Lung (tissue), 12 donors: ENCODE measurements around the gene RALGPS1. TPM values are rescaled to one million over a fixed set of nuclear protein-coding genes. Genes with fewer than 3 reads are reported as not detected.

Source experiments
- ATAC-seq: fragments of 200-7000 bp; cut with Tn5 transposase; one replicate; pipeline ENCODE4 v1.9.1; 2020; ENCODE audit warnings: moderate number of reproducible peaks; ENCODE audit not compliant: insufficient read depth, low FRiP score
- DNase-seq, 3 donors: peaks; one replicate each; pipeline ENCODE4 v3.0.0-alpha.2; 2013 to 2017
- H3K27ac ChIP-seq, 2 donors: one replicate each; pipeline ENCODE4 v1.5.1; 2013; ENCODE audit warnings: mild to moderate bottlenecking in 2 of 2, moderate library complexity in 2 of 2, control low read depth in 1 of 2, inconsistent platforms in 1 of 2, low read depth in 1 of 2, low read length in 1 of 2
- H3K27me3 ChIP-seq, 3 donors: one replicate each; pipeline ENCODE4 v1.5.1; 2013; ENCODE audit warnings: low read length in 2 of 3; ENCODE audit not compliant: control insufficient read depth in 3 of 3, insufficient read depth in 3 of 3
- H3K36me3 ChIP-seq, 4 donors: one replicate each; pipeline ENCODE4 v1.5.1; 2013; ENCODE audit warnings: low read length in 4 of 4, mild to moderate bottlenecking in 1 of 4, moderate library complexity in 1 of 4; ENCODE audit not compliant: control insufficient read depth in 4 of 4, insufficient read depth in 4 of 4
- H3K4me1 ChIP-seq, 5 donors: one replicate each; pipeline ENCODE4 v1.5.1; 2013; ENCODE audit warnings: low read length in 5 of 5, mild to moderate bottlenecking in 2 of 5, moderate library complexity in 1 of 5; ENCODE audit not compliant: control insufficient read depth in 5 of 5, insufficient read depth in 5 of 5
- H3K4me3 ChIP-seq: one replicate; pipeline ENCODE4 v1.5.1; 2013; ENCODE audit warnings: mild to moderate bottlenecking, control low read depth, moderate library complexity
- H3K9ac ChIP-seq, 2 donors: one replicate each; pipeline ENCODE4 v1.5.1; 2013; ENCODE audit warnings: low read length in 2 of 2, control low read depth in 1 of 2; ENCODE audit not compliant: insufficient read depth in 1 of 2
- H3K9me3 ChIP-seq, 4 donors: one replicate each; pipeline ENCODE4 v1.5.1; 2013; ENCODE audit warnings: low read length in 3 of 4, mild to moderate bottlenecking in 1 of 4, moderate library complexity in 1 of 4; ENCODE audit not compliant: control insufficient read depth in 4 of 4, insufficient read depth in 3 of 4
- CTCF ChIP-seq: IDR thresholded peaks from 2 replicates; pipeline ENCODE4 v1.5.1; 2012; ENCODE audit warnings: mild to moderate bottlenecking; ENCODE audit errors: control extremely low read depth, extremely low read depth
- WGBS, 2 donors: extraction: QIAGEN DNeasy Blood & Tissue Kit; methylation state at CpG; one replicate each; pipeline ENCODE4 v1.1.7; 2013; 5-methylcytosine and 5-hydroxymethylcytosine counted together
- polyA plus RNA-seq, 2 donors: library from polyadenylated mRNA; stranded (reverse); fragments of 200-250 nt; gene quantifications; one replicate each; pipeline ENCODE4 v1.2.1, GENCODE V29; 2013
- total RNA-seq, 2 donors: library from RNA; depleted of rRNA in 1 of 2; stranded (reverse); fragments of >200 nt in 1 of 2; gene quantifications; one replicate each; pipeline ENCODE4 v1.2.1, GENCODE V29; 2014 to 2021
- donor health status: control.
- donor health status: control.
- donor health status: Bipolar disorder and iron deficiency.
- donor health status: healthy.
- donor health status: DM: yes; HTN: yes; CAD: no.

The RALGPS1 gene
- total and polyA plus RNA-seq, 4 donors, result 3.5 to 30.3 (median 11.9) TPM

- WGBS, 2 donors, result 94 to 95% methylated on average over 4 of the region's 4 CpGs
- Histone ChIP-seq H3K27ac (no peak overlapping the region), H3K9ac (no peak overlapping the region), H3K4me1 (peaks cover 0 to 10% (median 3%) of the 10 kb centered on the region in 5 donors), H3K4me3 (no peak overlapping the region), H3K9me3 (no peaks in the 10 kb centered on the region), H3K27me3 (no peaks in the 10 kb centered on the region), H3K36me3 (peaks cover 0 to 4% (median 0%) of the 10 kb centered on the region in 4 donors)
- ATAC-seq, result no peak
- DNase-seq, result no peak
- no peak for TF ChIP-seq CTCF
Measured at GRCh38 chr9:127229691-127230417, 315.3 kb downstream of the RALGPS1 start.

GRCh38 chr9:127231666-127232065 lies 317.1 kb downstream of the RALGPS1 start:
- WGBS, 2 donors, result 92 to 93% methylated on average over 3 of the region's 3 CpGs
- H3K36me3 ChIP-seq, result peaks cover 0 to 4% (median 0%) of the 10 kb centered on the region in 4 donors
- DNase-seq (no peak), ATAC-seq (no peak)
- TF ChIP-seq CTCF, result no peak
- no peak overlapping the region for H3K4me3 ChIP-seq
- H3K27ac ChIP-seq, result no peak overlapping the region
- H3K9me3 ChIP-seq, result no peaks in the 10 kb centered on the region
- no peaks in the 10 kb centered on the region for H3K27me3 ChIP-seq
- peaks cover 0 to 8% (median 3%) of the 10 kb centered on the region in 5 donors for H3K4me1 ChIP-seq
- H3K9ac ChIP-seq, result no peak overlapping the region

GRCh38 chr9:127232833-127233549 lies 318.4 kb downstream of the RALGPS1 start:
- peaks cover 0 to 4% (median 0%) of the 10 kb centered on the region in 4 donors for H3K36me3 ChIP-seq
- DNase-seq (no peak), ATAC-seq (no peak)
- no peaks in the 10 kb centered on the region for H3K27me3 ChIP-seq
- WGBS, 2 donors, result 89 to 92% methylated on average over 4 of the region's 4 CpGs
- H3K9ac ChIP-seq, result no peak overlapping the region
- H3K9me3 ChIP-seq, result no peaks in the 10 kb centered on the region
- H3K27ac ChIP-seq, result no peak overlapping the region
- peaks cover 0 to 8% (median 3%) of the 10 kb centered on the region in 5 donors for H3K4me1 ChIP-seq
- TF ChIP-seq CTCF, result no peak
- no peak overlapping the region for H3K4me3 ChIP-seq
